Psoas muscle (tissue), 8 donors: ENCODE measurements around the gene CD2BP2. TPM values are rescaled to one million over a fixed set of nuclear protein-coding genes. Genes with fewer than 3 reads are reported as not detected.

Experiments used
- ATAC-seq, 4 donors: fragments of 200-7000 bp; cut with Tn5 transposase; one replicate each; pipeline ENCODE4 v1.9.1; 2020; ENCODE audit warnings: moderate library complexity in 3 of 4, mild to moderate bottlenecking in 2 of 4
- DNase-seq, 2 donors: peaks; one replicate each; pipeline ENCODE4 v3.0.0-alpha.2; 2020
- H3K27ac ChIP-seq: fragments of 200-600 bp; one replicate; pipeline ENCODE4 v1.8.0; 2022
- H3K27me3 ChIP-seq, 3 donors: fragments of 200-600 bp in 1 of 3; one replicate each; pipeline versions ENCODE4 v1.6.1 to v1.8.0; 2013 to 2022; ENCODE audit warnings: low read length in 2 of 3, mild to moderate bottlenecking in 2 of 3, moderate library complexity in 1 of 3; ENCODE audit not compliant: insufficient read depth in 3 of 3
- H3K36me3 ChIP-seq, 2 donors: fragments of 200-600 bp in 1 of 2; one replicate each; pipeline versions ENCODE4 v1.6.1 to v1.8.0; 2013 to 2022; ENCODE audit warnings: low read depth in 1 of 2, mild to moderate bottlenecking in 1 of 2, moderate library complexity in 1 of 2; ENCODE audit not compliant: insufficient read depth in 1 of 2
- H3K4me1 ChIP-seq: fragments of 200-600 bp; one replicate; pipeline ENCODE4 v1.8.0; 2022
- H3K4me3 ChIP-seq: fragments of 200-600 bp; one replicate; pipeline ENCODE4 v1.8.0; 2022; ENCODE audit warnings: mild to moderate bottlenecking
- H3K9me3 ChIP-seq: fragments of 200-600 bp; one replicate; pipeline ENCODE4 v1.8.0; 2022
- CTCF ChIP-seq: fragments of 200-600 bp; IDR thresholded peaks from one replicate; pipeline ENCODE4 v1.8.0; 2022; ENCODE audit warnings: antibody characterized with exemption
- WGBS, 3 donors: extraction: QIAGEN DNeasy Blood & Tissue Kit; methylation state at CpG; one replicate each; pipeline versions ENCODE4 v1.1.6 to v1.1.7; 2013; 5-methylcytosine and 5-hydroxymethylcytosine counted together
- intact Hi-C, 2 donors: fragments of 100-400 bp; cut with DNase I; formaldehyde crosslinking; loops; one replicate each; pipeline versions ENCODE4 v1.11.0 to v1.14.2; 2022
- polyA plus RNA-seq, 3 donors: library from polyadenylated mRNA; stranded (reverse); fragments of 200-250 nt; gene quantifications; one replicate each; pipeline ENCODE4 v1.2.3, GENCODE V29; 2013
- total RNA-seq, 4 donors: library from RNA; stranded (reverse); fragmentation: NEBNext Ultra II Directional in 2 of 4; extraction: Animal tissue kit (Norgen Biotek cat#: 25700) in 2 of 4; gene quantifications; one replicate each; pipeline versions ENCODE4 v1.2.1 to v1.2.4, GENCODE V29; 2021 to 2023
- donor health status: healthy with polysubstance abuse.
- donor health status: DM: no; HTN: no; CAD: no; lungs with moderate emphysema.
- donor health status: Bipolar disorder and iron deficiency.
- donor health status: healthy.
- donor health status: DM: yes; HTN: yes; CAD: no.
- donor health status: DM: no; HTN: no; CAD: no.
- donor health status: DM: no; HTN: no; CAD: no.
- donor health status: DM: yes; HTN: yes; CAD: no.

CD2BP2 gene
- total and polyA plus RNA-seq, 7 donors, result 31.0 to 65.0 (median 55.6) TPM

DNA sequence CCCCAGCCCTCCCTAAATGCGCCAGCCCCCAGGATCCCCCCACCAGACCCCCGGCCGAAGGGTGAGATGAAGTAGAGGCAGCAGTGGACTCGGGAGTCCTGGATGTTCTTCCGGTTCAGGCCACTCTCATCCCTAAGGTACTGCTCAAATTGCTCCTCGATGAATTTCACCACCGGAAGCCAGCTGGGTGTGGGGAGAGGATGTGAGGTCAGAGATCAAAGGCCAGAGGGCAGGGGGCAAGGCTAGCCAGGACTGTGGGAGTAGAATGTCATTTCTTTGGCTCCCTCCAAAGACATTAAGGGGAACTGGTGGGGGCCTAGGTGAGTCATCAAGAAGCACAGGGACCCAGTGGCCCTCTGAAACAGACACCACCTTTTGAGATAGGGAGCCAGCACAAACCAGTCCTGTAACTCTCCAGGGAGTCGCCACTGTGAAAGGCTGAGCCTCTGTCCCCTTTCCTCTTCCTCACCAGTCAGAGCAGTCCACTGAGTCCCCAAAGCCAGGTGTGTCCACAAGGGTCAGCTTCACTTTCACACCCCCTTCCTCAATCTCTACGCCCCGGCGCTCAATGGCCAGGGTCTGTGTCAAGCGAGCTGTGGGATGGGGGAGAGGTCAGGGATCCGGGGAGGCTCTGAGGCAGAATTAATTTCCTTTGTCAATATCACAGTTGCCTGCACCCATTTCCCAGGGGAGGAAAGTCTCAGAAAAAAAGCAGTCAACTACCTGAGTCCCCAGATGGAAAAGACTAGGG, 26.4 kb upstream of the CD2BP2 start:
- Histone ChIP-seq H3K9me3 (no peaks in the 10 kb centered on the region), H3K27ac (peak overlapping the region; percentile 32), H3K4me1 (peaks cover 18% of the 10 kb centered on the region), H3K4me3 (no peak overlapping the region), H3K27me3 (no peaks in the 10 kb centered on the region), H3K36me3 (peaks cover 0 to under 1% of the 10 kb centered on the region in 2 donors)
- 59 to 68% (median 67%) methylated on average over 13 of the region's 13 CpGs for WGBS, 3 donors
- no peak for ATAC-seq
- no peak for TF ChIP-seq CTCF
- intact Hi-C loops, result no loop called here
- DNase-seq, result no peak

GRCh38 chr16:30380803-30381208, 25.7 kb upstream of the CD2BP2 start:
- no peaks in the 10 kb centered on the region for H3K27me3 ChIP-seq
- intact Hi-C loops, result no loop called here
- TF ChIP-seq CTCF, result no peak
- no peaks in the 10 kb centered on the region for H3K9me3 ChIP-seq
- ATAC-seq, result no peak
- peaks cover 0 to 5% of the 10 kb centered on the region in 2 donors for H3K36me3 ChIP-seq
- WGBS, 3 donors, result 38 to 69% (median 59%) methylated on average over 6 of the region's 6 CpGs
- peak in 1 of 2 donors; percentile 70 for DNase-seq
- H3K4me1 ChIP-seq, result peaks cover 20% of the 10 kb centered on the region
- peak overlapping the region; percentile 32 for H3K27ac ChIP-seq
- no peak overlapping the region for H3K4me3 ChIP-seq

- H3K27ac ChIP-seq, result peak overlapping the region; percentile 32
- intact Hi-C loops, result no loop called here
- peaks cover 25% of the 10 kb centered on the region for H3K4me1 ChIP-seq
- 66 to 76% (median 67%) methylated on average over 4 of the region's 4 CpGs for WGBS, 3 donors
- H3K36me3 ChIP-seq, result peaks cover 0 to 5% of the 10 kb centered on the region in 2 donors
- no peak overlapping the region for H3K4me3 ChIP-seq
- TF ChIP-seq CTCF, result no peak
- H3K27me3 ChIP-seq, result no peaks in the 10 kb centered on the region
- DNase-seq (no peak), ATAC-seq (no peak)
- H3K9me3 ChIP-seq, result no peaks in the 10 kb centered on the region
Measured at GRCh38 chr16:30380072-30380802, 25.1 kb upstream of the CD2BP2 start.

- DNase-seq (peak in 1 of 2 donors; percentile 73), ATAC-seq (peak in 1 of 4 donors; percentile 1)
- peak overlapping the region; percentile 61 for H3K27ac ChIP-seq
- peaks cover 0 to 5% of the 10 kb centered on the region in 2 donors for H3K36me3 ChIP-seq
- H3K9me3 ChIP-seq, result no peaks in the 10 kb centered on the region
- peaks cover 25% of the 10 kb centered on the region for H3K4me1 ChIP-seq
- intact Hi-C loops, result loop anchor here in 1 of 2 donors (2.0 kb wide), 1 partner anchor 16 kb away; the partner anchor contains the start of gene ZNF48
- 27 to 40% (median 28%) methylated on average over 21 to 27 of the region's 27 CpGs for WGBS, 3 donors
- TF ChIP-seq CTCF, result no peak
- H3K4me3 ChIP-seq, result peak overlapping the region; percentile 71
- H3K27me3 ChIP-seq, result no peaks in the 10 kb centered on the region
Measured at GRCh38 chr16:30379158-30379783, 24.2 kb upstream of the CD2BP2 start.
